Endodermal cell (in vitro differentiated cells): ENCODE data around the gene ZNF224. TPM values are rescaled to one million over a fixed set of nuclear protein-coding genes. Genes with fewer than 3 reads are reported as not detected.
"Not testable (repeated sequence)": the region's sequence is repeated elsewhere in the genome, so short reads cannot be mapped to it uniquely, and the experiment has no call there.

ENCODE experiments used
- DNase-seq: peaks from one replicate; pipeline ENCODE4 v3.0.0-alpha.2; 2017
- H3K27ac ChIP-seq: 2 replicates; pipeline ENCODE4 v1.5.1; 2013; ENCODE audit warnings: mild to moderate bottlenecking, low read depth, low read length, moderate library complexity
- H3K27me3 ChIP-seq: 2 replicates; pipeline ENCODE4 v1.6.1; 2013; ENCODE audit warnings: mild to moderate bottlenecking, low read length, moderate library complexity; ENCODE audit not compliant: insufficient read depth, control insufficient read depth, poor library complexity, severe bottlenecking
- H3K36me3 ChIP-seq: 2 replicates; pipeline ENCODE4 v1.7.0; 2013; ENCODE audit warnings: mild to moderate bottlenecking, low read length, moderate library complexity; ENCODE audit not compliant: control insufficient read depth, insufficient read depth
- H3K4me1 ChIP-seq: one replicate; pipeline ENCODE4 v1.7.0; 2013; ENCODE audit warnings: low read length; ENCODE audit not compliant: control insufficient read depth, insufficient read depth
- H3K4me3 ChIP-seq: 2 replicates; pipeline ENCODE4 v1.5.1; 2013; ENCODE audit warnings: mild to moderate bottlenecking, low read length, moderate library complexity
- H3K9ac ChIP-seq: 2 replicates; pipeline ENCODE4 v1.6.1; 2013; ENCODE audit warnings: mild to moderate bottlenecking, low read length, moderate library complexity; ENCODE audit not compliant: poor library complexity, severe bottlenecking; ENCODE audit errors: extremely low read depth
- H3K9me3 ChIP-seq: 2 replicates; pipeline ENCODE4 v1.6.1; 2013; ENCODE audit warnings: mild to moderate bottlenecking, low read length, moderate library complexity; ENCODE audit not compliant: control insufficient read depth
- H3K27ac Mint-ChIP-seq: 2 replicates; pipeline ENCODE4 v1.8.0; 2020; ENCODE audit warnings: mixed read lengths
- H3K27me3 Mint-ChIP-seq: 2 replicates; pipeline ENCODE4 v1.8.0; 2021; ENCODE audit warnings: mild to moderate bottlenecking, mixed read lengths; ENCODE audit not compliant: insufficient read depth
- H3K36me3 Mint-ChIP-seq: 2 replicates; pipeline ENCODE4 v1.8.0; 2020; ENCODE audit warnings: low read depth, mixed read lengths
- H3K4me1 Mint-ChIP-seq: 2 replicates; pipeline ENCODE4 v1.8.0; 2020; ENCODE audit warnings: mixed read lengths
- H3K4me3 Mint-ChIP-seq: 2 replicates; pipeline ENCODE4 v1.8.0; 2020; ENCODE audit warnings: mild to moderate bottlenecking, moderate library complexity, mixed read lengths
- H3K9me3 Mint-ChIP-seq: 2 replicates; pipeline ENCODE4 v1.8.0; 2020; ENCODE audit warnings: mild to moderate bottlenecking, mixed read lengths
- CTCF ChIP-seq: fragments of 200-600 bp; sonication (generic); conservative IDR thresholded peaks from 2 replicates; pipeline ENCODE4 v1.5.0; 2021; ENCODE audit warnings: antibody characterized with exemption, mild to moderate bottlenecking
- WGBS, 2 experiments: methylation state at CpG; one replicate each; pipeline versions ENCODE4 v1.1.5 to v1.1.7; 2013; ENCODE audit warnings: missing lambda C conversion rate in 2 of 2, mixed read lengths in 1 of 2; ENCODE audit not compliant: insufficient coverage in 1 of 2, insufficient read length in 1 of 2; 5-methylcytosine and 5-hydroxymethylcytosine counted together
- total RNA-seq, 2 donors: library from RNA; stranded (reverse); fragmentation: NEBNext Ultra II Directional in 1 of 2; extraction: Animal tissue kit (Norgen Biotek cat#: 25700) in 1 of 2; gene quantifications; 2 replicates in 1 of 2; 3 replicates in 1 of 2; pipeline ENCODE4 v1.2.1, GENCODE V29; 2021

The ZNF224 gene
- total RNA-seq, 2 donors from 2014 or later, result 19.7 to 22.1 TPM

- no peaks in the 10 kb centered on the region for H3K4me1 ChIP-seq
- H3K27ac ChIP-seq, result no peak overlapping the region
- H3K27me3 ChIP-seq, result no peaks in the 10 kb centered on the region
- Mint-ChIP-seq H3K9me3 (peaks cover 30% of the 10 kb centered on the region), H3K27ac (peak overlapping the region; percentile 96), H3K4me1 (peaks cover 3% of the 10 kb centered on the region), H3K4me3 (peak overlapping the region; percentile 97), H3K36me3 (peaks cover 51% of the 10 kb centered on the region), H3K27me3 (no peaks in the 10 kb centered on the region)
- H3K36me3 ChIP-seq, result peaks cover 15% of the 10 kb centered on the region
- WGBS, 2 experiments, result 11 to 13% methylated on average over 17 to 18 of the region's 18 CpGs
- H3K9me3 ChIP-seq, result peaks cover 8% of the 10 kb centered on the region
- no peak for TF ChIP-seq CTCF
- peak overlapping the region; percentile 99 for H3K4me3 ChIP-seq
- peak overlapping the region; percentile 60 for H3K9ac ChIP-seq
- peak; percentile 62 for DNase-seq
These were observed 19.7 kb downstream of the ZNF224 start for GRCh38 chr19:44113784-44114390.

GRCh38 chr19:44121162-44121561 is 27.0 kb downstream of the ZNF224 start:
- not testable (repeated sequence) for H3K9ac ChIP-seq, H3K4me1 Mint-ChIP-seq, H3K27me3 ChIP-seq, H3K4me3 Mint-ChIP-seq, H3K9me3 ChIP-seq, H3K27ac Mint-ChIP-seq, H3K27ac ChIP-seq, DNase-seq, H3K4me3 ChIP-seq, H3K27me3 Mint-ChIP-seq, H3K4me1 ChIP-seq
- H3K36me3 ChIP-seq, result peaks cover 41% of the 10 kb centered on the region
- peaks cover 26% of the 10 kb centered on the region for H3K9me3 Mint-ChIP-seq
- 90 to 100% methylated on average over 2 to 4 of the region's 4 CpGs for WGBS, 2 experiments
- peaks cover 89% of the 10 kb centered on the region for H3K36me3 Mint-ChIP-seq

- WGBS, 2 experiments, result 91 to 93% methylated on average over 3 to 5 of the region's 5 CpGs
- Histone ChIP-seq H3K27ac (no peak overlapping the region), H3K36me3 (peaks cover 45% of the 10 kb centered on the region), H3K27me3 (no peaks in the 10 kb centered on the region), H3K4me1 (no peaks in the 10 kb centered on the region), H3K9ac (no peak overlapping the region), H3K4me3 (no peak overlapping the region), H3K9me3 (peaks cover 15% of the 10 kb centered on the region)
- peaks cover 20% of the 10 kb centered on the region for H3K9me3 Mint-ChIP-seq
- no peak overlapping the region for H3K27ac Mint-ChIP-seq
- H3K27me3 Mint-ChIP-seq, result peaks cover 1% of the 10 kb centered on the region
- TF ChIP-seq CTCF, result no peak
- H3K36me3 Mint-ChIP-seq, result peaks cover 40% of the 10 kb centered on the region
- H3K4me1 Mint-ChIP-seq, result no peaks in the 10 kb centered on the region
- no peak overlapping the region for H3K4me3 Mint-ChIP-seq
- DNase-seq, result no peak
These were observed 37.8 kb downstream of the ZNF224 start for GRCh38 chr19:44131955-44132354.
